HCT116 (cell line): ENCODE measurements around the gene IL12A. TPM values are rescaled to one million over a fixed set of nuclear protein-coding genes. Genes with fewer than 3 reads are reported as not detected.

Experiments
- ATAC-seq: fragments of 200-7000 bp; cut with Tn5 transposase; 2 replicates; pipeline ENCODE4 v1.9.1; 2020; ENCODE audit warnings: mild to moderate bottlenecking, moderate library complexity
- BruUV-seq: library from RNA; stranded (reverse); fragments of 400-500 nt; replicated peaks from 2 replicates; lab custom pipeline; 2021; lab: Mats Ljungman, UMichigan
- CTCF ChIA-PET: fragments of 300-600 bp; sonication (Branson Sonifier 250); formaldehyde crosslinking; loops from one replicate; lab custom pipeline; 2021; ENCODE audit warnings: antibody characterized with exemption; lab: Charles Lee
- POLR2A ChIA-PET: fragments of 300-600, 350-600 bp; sonication (Branson Sonifier 250); formaldehyde crosslinking; loops from one replicate; lab custom pipeline; 2021; ENCODE audit warnings: antibody characterized with exemption; lab: Charles Lee
- RAD21 ChIA-PET, 2 experiments: fragments of 300-600 bp; sonication (Branson Sonifier 250); formaldehyde crosslinking; loops; one replicate each; lab custom pipeline; 2023; ENCODE audit warnings: low total read pairs in 2 of 2; ENCODE audit not compliant: uncharacterized antibody in 2 of 2, unreplicated experiment in 2 of 2, low non-redundant PET in 1 of 2; lab: Charles Lee
- DNase-seq: peaks from one replicate; pipeline ENCODE4 v3.0.0-alpha.2; 2010; ENCODE audit warnings: low read depth, low spot score
- H2AFZ ChIP-seq: fragments of 200-600 bp; shearing (Covaris generic), sonication (generic); 2 replicates; pipeline ENCODE4 v1.6.1; 2017; ENCODE audit warnings: low read depth, mixed run types, mixed read lengths, antibody characterized with exemption, low read length; ENCODE audit not compliant: poor library complexity, severe bottlenecking
- H3K27ac ChIP-seq: 2 replicates; pipeline ENCODE4 v1.5.1; 2012; ENCODE audit warnings: low read depth, low read length
- H3K27me3 ChIP-seq: fragments of 200-600 bp; sonication (generic); 2 replicates; pipeline ENCODE4 v1.6.1; 2016; ENCODE audit warnings: mixed run types, low read length, mixed read lengths; ENCODE audit not compliant: insufficient read depth
- H3K36me3 ChIP-seq, 2 experiments: fragments of 200-500 bp in 1 of 2; fragments of 200-600 bp in 1 of 2; sonication (Bioruptor generic) in 1 of 2; sonication (generic) in 1 of 2; 2 replicates each; pipeline versions ENCODE4 v1.5.1 to v1.6.1; 2014 to 2016; ENCODE audit warnings: low read length in 2 of 2, inconsistent platforms in 1 of 2, mixed read lengths in 1 of 2, mixed run types in 1 of 2; ENCODE audit not compliant: insufficient read depth in 2 of 2, control insufficient read depth in 1 of 2
- H3K4me1 ChIP-seq, 2 experiments: fragments of 200-600 bp in 1 of 2; sonication (generic) in 1 of 2; 2 replicates each; pipeline versions ENCODE4 v1.5.1 to v1.6.1; 2012 to 2017; ENCODE audit warnings: low read length in 2 of 2, inconsistent platforms in 1 of 2, mild to moderate bottlenecking in 1 of 2, mixed read lengths in 1 of 2, mixed run types in 1 of 2, moderate library complexity in 1 of 2; ENCODE audit not compliant: insufficient read depth in 2 of 2, control insufficient read depth in 1 of 2
- H3K4me2 ChIP-seq: fragments of 200-600 bp; sonication (generic); 2 replicates; pipeline ENCODE4 v1.6.1; 2017; ENCODE audit warnings: mixed run types, low read length, mixed read lengths
- H3K4me3 ChIP-seq, 2 experiments: fragments of 200-600 bp in 1 of 2; sonication (generic) in 1 of 2; replicated peaks in 1 of 2; 2 replicates each; pipeline ENCODE4 v1.5.1; 2011 to 2016; ENCODE audit warnings: low read length in 2 of 2, control low read depth in 1 of 2, low read depth in 1 of 2, mild to moderate bottlenecking in 1 of 2, mixed read lengths in 1 of 2, mixed run types in 1 of 2
- H3K79me2 ChIP-seq: fragments of 200-600 bp; sonication (generic); 2 replicates; pipeline ENCODE4 v1.6.1; 2017; ENCODE audit warnings: mild to moderate bottlenecking, mixed run types, low read length, moderate library complexity, mixed read lengths; ENCODE audit not compliant: insufficient read depth
- H3K9ac ChIP-seq: fragments of 200-600 bp; sonication (generic); 2 replicates; pipeline ENCODE4 v1.6.1; 2016; ENCODE audit warnings: low read length, mixed read lengths
- H3K9me2 ChIP-seq: fragments of 200-600 bp; sonication (generic), shearing (Covaris generic); 2 replicates; pipeline ENCODE4 v1.6.1; 2017; ENCODE audit warnings: mixed run types, mild to moderate bottlenecking, moderate library complexity; ENCODE audit not compliant: insufficient read depth
- H3K9me3 ChIP-seq, 2 experiments: fragments of 200-500 bp in 1 of 2; fragments of 200-600 bp in 1 of 2; sonication (Bioruptor generic) in 1 of 2; sonication (generic) in 1 of 2; 2 replicates each; pipeline ENCODE4 v1.6.1; 2014 to 2017; ENCODE audit warnings: low read length in 2 of 2, mixed read lengths in 2 of 2, inconsistent platforms in 1 of 2, low read depth in 1 of 2, mild to moderate bottlenecking in 1 of 2, mixed run types in 1 of 2, moderate library complexity in 1 of 2; ENCODE audit not compliant: control insufficient read depth in 1 of 2, insufficient read depth in 1 of 2
- H4K20me1 ChIP-seq: fragments of 200-600 bp; sonication (generic), shearing (Covaris generic); 2 replicates; pipeline ENCODE4 v1.6.1; 2017; ENCODE audit warnings: mixed run types, mild to moderate bottlenecking, moderate library complexity; ENCODE audit not compliant: insufficient read depth
- CBX3 ChIP-seq: IDR thresholded peaks from 2 replicates; pipeline ENCODE4 v1.6.1; 2012; ENCODE audit warnings: low read depth
- EGR1 ChIP-seq: IDR thresholded peaks from 2 replicates; pipeline ENCODE4 v1.6.1; 2012; ENCODE audit warnings: low read depth
- EZH2 ChIP-seq: fragments of 200-600 bp; sonication (generic); IDR thresholded peaks from 2 replicates; pipeline ENCODE4 v1.6.1; 2017; ENCODE audit warnings: antibody characterized with exemption, mixed run types
- JUND ChIP-seq: IDR thresholded peaks from 2 replicates; pipeline ENCODE4 v1.6.1; 2012
- POLR2A ChIP-seq: IDR thresholded peaks from 2 replicates; pipeline ENCODE4 v1.7.0; 2011; ENCODE audit warnings: borderline replicate concordance; ENCODE audit not compliant: insufficient read depth, insufficient read length; ENCODE audit errors: extremely low read depth
- SP1 ChIP-seq: IDR thresholded peaks from 2 replicates; pipeline ENCODE4 v1.6.1; 2012; ENCODE audit warnings: low read depth
- TCF7L2 ChIP-seq: IDR thresholded peaks from 2 replicates; pipeline ENCODE4 v1.7.0; 2011; ENCODE audit warnings: borderline replicate concordance, inconsistent platforms; ENCODE audit not compliant: insufficient read depth, insufficient read length; ENCODE audit errors: extremely low read depth
- YY1 ChIP-seq: IDR thresholded peaks from 2 replicates; pipeline ENCODE4 v1.6.1; 2011; ENCODE audit warnings: low read length, low read depth, moderate library complexity, mild to moderate bottlenecking; ENCODE audit not compliant: insufficient replicate concordance; ENCODE audit errors: extremely low read depth
- ZFX ChIP-seq: fragments of 450-650 bp; IDR thresholded peaks from 2 replicates; pipeline ENCODE4 v1.6.1; 2017
- intact Hi-C: fragments of 100-400 bp; cut with micrococcal nuclease; formaldehyde crosslinking; loops from 2 replicates; pipeline ENCODE4 v1.10.0; 2022
- total RNA-seq: library from RNA; stranded (reverse); gene quantifications from one replicate; pipeline ENCODE4 v1.2.1, GENCODE V29; 2021; ENCODE audit not compliant: unreplicated experiment
- TF ChIP-seq, protein P1 (sequence below): IDR thresholded peaks from 2 replicates; pipeline ENCODE4 v1.6.1; 2012; ENCODE audit warnings: low read depth

Gene IL12A
- total RNA-seq, 1 experiment from 2014 or later, result 2.8 TPM

DNA sequence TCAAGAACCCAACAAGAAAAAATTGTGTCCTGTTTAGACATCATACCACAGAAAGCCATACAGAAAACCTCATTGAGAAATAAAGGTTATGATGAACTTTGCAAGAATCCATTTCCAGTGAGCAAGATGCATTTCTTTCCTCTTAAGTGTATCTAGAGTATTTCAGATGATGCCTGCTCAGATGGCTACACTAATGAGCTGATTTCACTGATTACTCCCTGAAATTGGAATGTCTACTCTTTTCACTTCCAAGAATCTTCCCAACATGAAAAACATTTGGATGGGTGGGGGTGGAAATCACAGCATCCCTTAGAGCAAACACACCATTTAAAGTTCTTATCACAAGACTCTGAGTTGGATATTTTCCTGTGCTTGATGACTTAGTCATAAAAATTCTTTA, 41.4 kb upstream of the IL12A start:
- no peak overlapping the region for H3K27ac ChIP-seq
- ChIA-PET RAD21 (no interaction called here), CTCF (no interaction called here), POLR2A (no interaction called here)
- TF ChIP-seq SP1, result no peak
- TF ChIP-seq YY1, result no peak
- TF ChIP-seq ZFX, result no peak
- TF ChIP-seq EGR1, result no peak
- no peak for TF ChIP-seq EZH2
- TF ChIP-seq, protein P1, sequence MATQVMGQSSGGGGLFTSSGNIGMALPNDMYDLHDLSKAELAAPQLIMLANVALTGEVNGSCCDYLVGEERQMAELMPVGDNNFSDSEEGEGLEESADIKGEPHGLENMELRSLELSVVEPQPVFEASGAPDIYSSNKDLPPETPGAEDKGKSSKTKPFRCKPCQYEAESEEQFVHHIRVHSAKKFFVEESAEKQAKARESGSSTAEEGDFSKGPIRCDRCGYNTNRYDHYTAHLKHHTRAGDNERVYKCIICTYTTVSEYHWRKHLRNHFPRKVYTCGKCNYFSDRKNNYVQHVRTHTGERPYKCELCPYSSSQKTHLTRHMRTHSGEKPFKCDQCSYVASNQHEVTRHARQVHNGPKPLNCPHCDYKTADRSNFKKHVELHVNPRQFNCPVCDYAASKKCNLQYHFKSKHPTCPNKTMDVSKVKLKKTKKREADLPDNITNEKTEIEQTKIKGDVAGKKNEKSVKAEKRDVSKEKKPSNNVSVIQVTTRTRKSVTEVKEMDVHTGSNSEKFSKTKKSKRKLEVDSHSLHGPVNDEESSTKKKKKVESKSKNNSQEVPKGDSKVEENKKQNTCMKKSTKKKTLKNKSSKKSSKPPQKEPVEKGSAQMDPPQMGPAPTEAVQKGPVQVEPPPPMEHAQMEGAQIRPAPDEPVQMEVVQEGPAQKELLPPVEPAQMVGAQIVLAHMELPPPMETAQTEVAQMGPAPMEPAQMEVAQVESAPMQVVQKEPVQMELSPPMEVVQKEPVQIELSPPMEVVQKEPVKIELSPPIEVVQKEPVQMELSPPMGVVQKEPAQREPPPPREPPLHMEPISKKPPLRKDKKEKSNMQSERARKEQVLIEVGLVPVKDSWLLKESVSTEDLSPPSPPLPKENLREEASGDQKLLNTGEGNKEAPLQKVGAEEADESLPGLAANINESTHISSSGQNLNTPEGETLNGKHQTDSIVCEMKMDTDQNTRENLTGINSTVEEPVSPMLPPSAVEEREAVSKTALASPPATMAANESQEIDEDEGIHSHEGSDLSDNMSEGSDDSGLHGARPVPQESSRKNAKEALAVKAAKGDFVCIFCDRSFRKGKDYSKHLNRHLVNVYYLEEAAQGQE, result no peak
- no peak for TF ChIP-seq CBX3
- TF ChIP-seq POLR2A, result no peak
- no peak for TF ChIP-seq TCF7L2
- TF ChIP-seq JUND, result no peak
- H3K9me3 ChIP-seq, result no peaks in the 10 kb centered on the region
- H3K79me2 ChIP-seq, result no peaks in the 10 kb centered on the region
- no peak overlapping the region for H3K4me2 ChIP-seq
- no peak overlapping the region for H2AFZ ChIP-seq
- H3K36me3 ChIP-seq, result no peaks in the 10 kb centered on the region
- H3K9ac ChIP-seq, result no peak overlapping the region
- H4K20me1 ChIP-seq, result no peaks in the 10 kb centered on the region
- H3K4me1 ChIP-seq, result no peaks in the 10 kb centered on the region
- no peak for ATAC-seq
- no TSS peak for BruUV-seq
- no peak for DNase-seq
- H3K9me2 ChIP-seq, result no peaks in the 10 kb centered on the region
- intact Hi-C loops, result no loop called here
- H3K27me3 ChIP-seq, result no peaks in the 10 kb centered on the region
- no peak overlapping the region for H3K4me3 ChIP-seq
